ENCODE results near the gene HOGA1. TPM values are rescaled to one million over a fixed set of nuclear protein-coding genes. Genes with fewer than 3 reads are reported as not detected.

The HOGA1 gene
- total and polyA plus RNA-seq, 2 of the 13 experiments (the other 11 are each of a cell fraction or from before 2014, with no cell fraction given), result 7.6 to 19.5 TPM

DNA sequence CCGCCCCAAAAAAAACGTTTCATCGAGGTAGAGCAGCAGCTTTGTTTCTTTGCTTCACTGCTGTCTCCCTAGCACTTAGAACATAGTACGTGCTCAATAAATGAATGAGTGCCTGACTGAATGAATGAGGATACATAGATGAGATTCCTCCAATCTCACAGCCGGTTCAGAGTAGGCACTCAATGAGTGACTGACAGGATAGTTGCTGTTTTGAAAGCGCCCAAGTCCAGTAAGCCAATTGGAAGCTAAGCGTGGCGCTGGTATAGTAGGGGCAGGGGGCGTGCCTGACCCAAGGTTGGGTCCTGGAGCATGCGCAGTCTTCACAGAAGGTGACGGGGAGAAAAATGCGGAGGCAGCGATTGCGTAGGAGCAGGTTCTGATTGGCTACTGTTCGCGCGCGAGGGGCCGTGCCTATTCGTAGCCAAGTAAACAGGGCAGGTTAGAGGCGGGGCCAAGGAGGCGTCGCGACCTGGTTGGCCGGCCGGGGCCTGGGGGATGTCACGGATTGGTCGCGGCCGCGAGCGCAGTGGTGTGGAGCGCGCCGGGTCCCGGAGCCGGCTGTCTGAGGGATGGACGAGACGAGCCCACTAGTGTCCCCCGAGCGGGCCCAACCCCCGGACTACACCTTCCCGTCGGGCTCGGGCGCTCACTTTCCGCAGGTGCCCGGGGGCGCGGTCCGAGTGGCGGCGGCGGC lies 56.1 kb downstream of the HOGA1 start, which contains the start of gene PI4K2A (continued):
- TF ChIP-seq, protein P1, sequence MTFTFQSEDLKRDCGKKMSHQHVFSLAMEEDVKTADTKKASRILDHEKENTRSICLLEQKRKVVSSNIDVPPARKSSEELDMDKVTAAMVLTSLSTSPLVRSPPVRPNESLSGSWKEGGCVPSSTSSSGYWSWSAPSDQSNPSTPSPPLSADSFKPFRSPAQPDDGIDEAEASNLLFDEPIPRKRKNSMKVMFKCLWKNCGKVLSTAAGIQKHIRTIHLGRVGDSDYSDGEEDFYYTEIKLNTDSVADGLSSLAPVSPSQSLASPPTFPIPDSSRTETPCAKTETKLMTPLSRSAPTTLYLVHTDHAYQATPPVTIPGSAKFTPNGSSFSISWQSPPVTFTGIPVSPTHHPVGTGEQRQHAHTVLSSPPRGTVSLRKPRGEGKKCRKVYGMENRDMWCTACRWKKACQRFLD (CRISPR knock-in tag; IDR thresholded peaks at IDR 0.05; ENCODE audit: borderline replicate concordance), result no peak
- TF ChIP-seq, protein P2, sequence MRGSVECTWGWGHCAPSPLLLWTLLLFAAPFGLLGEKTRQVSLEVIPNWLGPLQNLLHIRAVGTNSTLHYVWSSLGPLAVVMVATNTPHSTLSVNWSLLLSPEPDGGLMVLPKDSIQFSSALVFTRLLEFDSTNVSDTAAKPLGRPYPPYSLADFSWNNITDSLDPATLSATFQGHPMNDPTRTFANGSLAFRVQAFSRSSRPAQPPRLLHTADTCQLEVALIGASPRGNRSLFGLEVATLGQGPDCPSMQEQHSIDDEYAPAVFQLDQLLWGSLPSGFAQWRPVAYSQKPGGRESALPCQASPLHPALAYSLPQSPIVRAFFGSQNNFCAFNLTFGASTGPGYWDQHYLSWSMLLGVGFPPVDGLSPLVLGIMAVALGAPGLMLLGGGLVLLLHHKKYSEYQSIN (CRISPR knock-in tag; IDR thresholded peaks at IDR 0.05; ENCODE audit: borderline replicate concordance), result no peak
- TF ChIP-seq, protein P3, sequence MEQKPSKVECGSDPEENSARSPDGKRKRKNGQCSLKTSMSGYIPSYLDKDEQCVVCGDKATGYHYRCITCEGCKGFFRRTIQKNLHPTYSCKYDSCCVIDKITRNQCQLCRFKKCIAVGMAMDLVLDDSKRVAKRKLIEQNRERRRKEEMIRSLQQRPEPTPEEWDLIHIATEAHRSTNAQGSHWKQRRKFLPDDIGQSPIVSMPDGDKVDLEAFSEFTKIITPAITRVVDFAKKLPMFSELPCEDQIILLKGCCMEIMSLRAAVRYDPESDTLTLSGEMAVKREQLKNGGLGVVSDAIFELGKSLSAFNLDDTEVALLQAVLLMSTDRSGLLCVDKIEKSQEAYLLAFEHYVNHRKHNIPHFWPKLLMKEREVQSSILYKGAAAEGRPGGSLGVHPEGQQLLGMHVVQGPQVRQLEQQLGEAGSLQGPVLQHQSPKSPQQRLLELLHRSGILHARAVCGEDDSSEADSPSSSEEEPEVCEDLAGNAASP (CRISPR knock-in tag; IDR thresholded peaks at IDR 0.05; ENCODE audit: borderline replicate concordance), result peak; percentile 20; the same call in 1 of the 2 replicates
- TF ChIP-seq ZNF274 (CRISPR knock-in tag; IDR thresholded peaks at IDR 0.05) (0 out of 2 replicates have a peak, but pooled peaks have one; percentile 51), ZNF761 (CRISPR knock-in tag; conservative IDR thresholded peaks at IDR 0.05) (no peak), ZNF331 (CRISPR knock-in tag; IDR thresholded peaks at IDR 0.05) (no peak), ZNF792 (CRISPR knock-in tag; IDR thresholded peaks at IDR 0.05) (0 out of 2 replicates have a peak, but pooled peaks have one; percentile 16), FLYWCH1 (CRISPR knock-in tag; IDR thresholded peaks at IDR 0.05) (no peak), NFYC (CRISPR knock-in tag; IDR thresholded peaks at IDR 0.05) (peak; percentile 92), KMT2B (CRISPR knock-in tag; IDR thresholded peaks at IDR 0.05) (0 out of 2 replicates have a peak, but pooled peaks have one; percentile 51), ZNF556 (CRISPR knock-in tag; IDR thresholded peaks at IDR 0.05; ENCODE audit: borderline replicate concordance) (no peak), GMEB2 (CRISPR knock-in tag; IDR thresholded peaks at IDR 0.05; ENCODE audit: low read depth) (peak; percentile 49; the same call in 1 of the 2 replicates), ZNF841 (CRISPR knock-in tag; IDR thresholded peaks at IDR 0.05; ENCODE audit: borderline replicate concordance) (no peak), NCOA2 (CRISPR knock-in tag; IDR thresholded peaks at IDR 0.05) (no peak), ZNF207 (IDR thresholded peaks at IDR 0.05; ENCODE audit: borderline replicate concordance) (no peak), ZFY (CRISPR knock-in tag; IDR thresholded peaks at IDR 0.05) (no peak), SUZ12 (IDR thresholded peaks at IDR 0.05; ENCODE audit: low read depth, low read length) (no peak), SMARCC2 (IDR thresholded peaks at IDR 0.05) (no peak), PHF5A (CRISPR knock-in tag; IDR thresholded peaks at IDR 0.05; ENCODE audit: low read depth, unreplicated experiment) (no peak)
- TF ChIP-seq, protein P4, sequence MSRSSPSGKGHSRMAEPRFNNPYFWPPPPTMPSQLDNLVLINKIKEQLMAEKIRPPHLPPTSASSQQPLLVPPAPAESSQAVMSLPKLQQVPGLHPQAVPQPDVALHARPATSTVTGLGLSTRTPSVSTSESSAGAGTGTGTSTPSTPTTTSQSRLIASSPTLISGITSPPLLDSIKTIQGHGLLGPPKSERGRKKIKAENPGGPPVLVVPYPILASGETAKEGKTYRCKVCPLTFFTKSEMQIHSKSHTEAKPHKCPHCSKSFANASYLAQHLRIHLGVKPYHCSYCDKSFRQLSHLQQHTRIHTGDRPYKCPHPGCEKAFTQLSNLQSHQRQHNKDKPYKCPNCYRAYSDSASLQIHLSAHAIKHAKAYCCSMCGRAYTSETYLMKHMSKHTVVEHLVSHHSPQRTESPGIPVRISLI (CRISPR knock-in tag; IDR thresholded peaks at IDR 0.05; ENCODE audit: borderline replicate concordance), result no peak
- TF ChIP-seq, protein P5, sequence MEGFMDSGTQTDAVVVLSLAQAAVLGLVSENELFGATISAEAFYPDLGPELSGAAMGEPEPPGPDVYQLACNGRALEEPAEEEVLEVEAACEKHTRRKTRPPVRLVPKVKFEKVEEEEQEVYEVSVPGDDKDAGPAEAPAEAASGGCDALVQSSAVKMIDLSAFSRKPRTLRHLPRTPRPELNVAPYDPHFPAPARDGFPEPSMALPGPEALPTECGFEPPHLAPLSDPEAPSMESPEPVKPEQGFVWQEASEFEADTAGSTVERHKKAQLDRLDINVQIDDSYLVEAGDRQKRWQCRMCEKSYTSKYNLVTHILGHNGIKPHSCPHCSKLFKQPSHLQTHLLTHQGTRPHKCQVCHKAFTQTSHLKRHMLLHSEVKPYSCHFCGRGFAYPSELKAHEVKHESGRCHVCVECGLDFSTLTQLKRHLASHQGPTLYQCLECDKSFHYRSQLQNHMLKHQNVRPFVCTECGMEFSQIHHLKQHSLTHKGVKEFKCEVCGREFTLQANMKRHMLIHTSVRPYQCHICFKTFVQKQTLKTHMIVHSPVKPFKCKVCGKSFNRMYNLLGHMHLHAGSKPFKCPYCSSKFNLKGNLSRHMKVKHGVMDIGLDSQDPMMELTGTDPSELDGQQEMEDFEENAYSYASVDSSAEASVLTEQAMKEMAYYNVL (CRISPR knock-in tag; IDR thresholded peaks at IDR 0.05; ENCODE audit: borderline replicate concordance), result no peak

Measured in HepG2 (cell line).